Type B pancreatic cell (in vitro differentiated cells): ENCODE data around the gene MCTP1. TPM values are rescaled to one million over a fixed set of nuclear protein-coding genes. Genes with fewer than 3 reads are reported as not detected.
"Not testable (repeated sequence)": the region's sequence is repeated elsewhere in the genome, so short reads cannot be mapped to it uniquely, and the experiment has no call there.

Experiments used
- DNase-seq: peaks from one replicate; pipeline ENCODE4 v3.0.0; 2021; ENCODE audit warnings: mixed read lengths; ENCODE audit not compliant: unreplicated experiment; ENCODE audit errors: extremely low spot score
- H3K27ac Mint-ChIP-seq: 2 replicates; pipeline ENCODE4 v1.8.0; 2021; ENCODE audit warnings: mild to moderate bottlenecking, mixed read lengths
- H3K27me3 Mint-ChIP-seq: 2 replicates; pipeline ENCODE4 v1.8.0; 2021; ENCODE audit warnings: mixed read lengths
- H3K36me3 Mint-ChIP-seq: 2 replicates; pipeline ENCODE4 v1.8.0; 2021; ENCODE audit warnings: mixed read lengths
- H3K4me1 Mint-ChIP-seq: one replicate; pipeline ENCODE4 v1.8.0; 2021; ENCODE audit warnings: mixed read lengths; ENCODE audit not compliant: unreplicated experiment
- H3K4me3 Mint-ChIP-seq: 2 replicates; pipeline ENCODE4 v1.8.0; 2021; ENCODE audit warnings: mild to moderate bottlenecking, mixed read lengths
- H3K9me3 Mint-ChIP-seq: 2 replicates; pipeline ENCODE4 v1.8.0; 2021; ENCODE audit warnings: mixed read lengths
- total RNA-seq: library from RNA; stranded (reverse); gene quantifications from 2 replicates; pipeline ENCODE4 v1.2.1, GENCODE V29; 2021; ENCODE audit warnings: low replicate concordance
- TF ChIP-seq, protein P1 (sequence below): fragments of 200-600 bp; sonication (generic); conservative IDR thresholded peaks from 2 replicates; pipeline ENCODE4 v1.5.0; 2021; ENCODE audit warnings: antibody characterized with exemption, mild to moderate bottlenecking

MCTP1 gene
- total RNA-seq, 1 donor from 2014 or later, result 4.6 TPM

DNA sequence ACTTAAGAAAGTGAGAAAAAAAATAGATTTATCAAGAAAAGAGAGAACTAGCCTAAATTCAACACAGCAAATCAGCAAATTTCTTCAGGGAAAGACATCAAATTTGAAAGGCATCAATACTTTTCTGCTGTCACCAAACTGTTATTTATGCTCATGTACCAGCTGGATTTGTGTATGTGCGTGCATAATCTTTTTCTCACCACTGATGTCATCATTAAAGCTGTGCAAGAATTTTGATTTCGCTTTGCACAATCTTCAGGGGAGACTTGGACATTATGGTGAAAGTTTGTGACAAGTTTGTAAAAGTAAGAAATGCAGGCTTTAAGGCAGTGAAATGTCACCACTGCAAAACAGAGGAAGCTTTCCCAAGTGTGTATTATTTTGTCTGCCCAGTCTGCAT, 451.0 kb downstream of the MCTP1 start:
- H3K27ac Mint-ChIP-seq, result no peak overlapping the region
- H3K4me1 Mint-ChIP-seq, result peaks cover 6% of the 10 kb centered on the region
- no peak for DNase-seq
- peaks cover 3% of the 10 kb centered on the region for H3K36me3 Mint-ChIP-seq
- H3K9me3 Mint-ChIP-seq, result no peaks in the 10 kb centered on the region
- H3K4me3 Mint-ChIP-seq, result no peak overlapping the region
- H3K27me3 Mint-ChIP-seq, result no peaks in the 10 kb centered on the region
- TF ChIP-seq, protein P1, sequence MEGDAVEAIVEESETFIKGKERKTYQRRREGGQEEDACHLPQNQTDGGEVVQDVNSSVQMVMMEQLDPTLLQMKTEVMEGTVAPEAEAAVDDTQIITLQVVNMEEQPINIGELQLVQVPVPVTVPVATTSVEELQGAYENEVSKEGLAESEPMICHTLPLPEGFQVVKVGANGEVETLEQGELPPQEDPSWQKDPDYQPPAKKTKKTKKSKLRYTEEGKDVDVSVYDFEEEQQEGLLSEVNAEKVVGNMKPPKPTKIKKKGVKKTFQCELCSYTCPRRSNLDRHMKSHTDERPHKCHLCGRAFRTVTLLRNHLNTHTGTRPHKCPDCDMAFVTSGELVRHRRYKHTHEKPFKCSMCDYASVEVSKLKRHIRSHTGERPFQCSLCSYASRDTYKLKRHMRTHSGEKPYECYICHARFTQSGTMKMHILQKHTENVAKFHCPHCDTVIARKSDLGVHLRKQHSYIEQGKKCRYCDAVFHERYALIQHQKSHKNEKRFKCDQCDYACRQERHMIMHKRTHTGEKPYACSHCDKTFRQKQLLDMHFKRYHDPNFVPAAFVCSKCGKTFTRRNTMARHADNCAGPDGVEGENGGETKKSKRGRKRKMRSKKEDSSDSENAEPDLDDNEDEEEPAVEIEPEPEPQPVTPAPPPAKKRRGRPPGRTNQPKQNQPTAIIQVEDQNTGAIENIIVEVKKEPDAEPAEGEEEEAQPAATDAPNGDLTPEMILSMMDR, result no peak

DNA sequence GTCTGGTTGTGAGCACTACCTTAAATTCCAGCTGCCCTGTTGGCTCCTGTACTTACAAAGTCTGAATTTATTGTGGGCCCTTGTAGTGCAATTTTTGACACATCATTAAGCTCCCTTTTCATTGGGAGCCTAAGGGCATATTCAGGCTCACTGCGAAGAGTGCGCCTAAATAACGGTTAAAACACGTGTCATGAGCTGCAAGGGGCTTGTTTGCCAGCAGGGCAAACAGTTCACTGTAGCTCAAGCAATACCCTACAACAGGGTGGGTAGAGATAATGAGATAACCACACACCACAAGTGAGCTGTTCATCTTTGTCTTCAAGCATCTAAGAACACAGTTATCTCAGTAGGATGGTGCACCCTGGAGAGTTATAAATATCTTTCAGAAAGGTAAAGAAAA, 452.2 kb downstream of the MCTP1 start:
- H3K9me3 Mint-ChIP-seq, result peaks cover 1% of the 10 kb centered on the region
- H3K27ac Mint-ChIP-seq, result no peak overlapping the region
- no peak overlapping the region for H3K4me3 Mint-ChIP-seq
- TF ChIP-seq, protein P1, result no peak
- H3K27me3 Mint-ChIP-seq, result no peaks in the 10 kb centered on the region
- H3K36me3 Mint-ChIP-seq, result peaks cover 3% of the 10 kb centered on the region
- peaks cover 6% of the 10 kb centered on the region for H3K4me1 Mint-ChIP-seq
- no peak for DNase-seq

DNA sequence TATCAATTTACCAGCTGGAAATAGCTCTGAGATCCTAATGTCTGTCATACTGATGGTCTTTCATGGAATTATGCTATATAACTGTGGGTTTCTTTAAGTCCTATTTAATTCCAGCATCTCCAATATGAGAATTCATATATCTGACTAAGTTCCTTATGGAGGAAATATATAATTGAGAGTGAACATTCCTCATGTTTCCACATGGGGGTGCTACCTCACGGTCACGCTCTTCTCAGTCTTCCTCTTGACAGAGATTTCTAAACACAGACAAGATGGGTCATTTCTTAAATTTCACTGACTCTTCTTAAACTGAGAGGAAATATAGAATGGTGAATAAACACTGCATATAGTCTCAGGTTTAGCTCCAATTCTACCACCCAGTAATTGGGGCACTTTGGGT, 454.4 kb downstream of the MCTP1 start:
- Mint-ChIP-seq H3K4me1 (peaks cover 13% of the 10 kb centered on the region), H3K36me3 (no peaks in the 10 kb centered on the region), H3K9me3 (peaks cover 5% of the 10 kb centered on the region), H3K27ac (no peak overlapping the region), H3K4me3 (no peak overlapping the region), H3K27me3 (no peaks in the 10 kb centered on the region)
- TF ChIP-seq, protein P1, result peak; percentile 60
- no peak for DNase-seq

DNA sequence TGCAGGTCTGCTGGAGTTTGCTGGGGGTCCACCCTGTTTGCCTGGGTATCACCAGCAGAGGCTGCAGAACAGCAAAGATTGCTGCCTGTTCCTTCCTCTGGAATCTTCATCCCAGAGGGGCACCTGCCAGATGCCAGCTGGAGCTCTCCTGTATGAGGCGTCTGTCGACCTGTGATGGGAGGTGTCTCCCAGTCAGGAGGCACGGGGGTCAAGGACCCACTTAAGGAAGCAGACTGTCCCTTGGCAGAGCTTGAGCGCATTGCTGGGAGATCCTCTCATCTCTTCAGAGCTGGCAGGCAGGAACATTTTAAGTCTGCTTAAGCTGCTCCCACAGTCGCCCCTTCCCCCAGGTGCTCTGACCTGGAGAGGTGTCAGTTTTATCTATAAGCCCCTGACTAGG, 456.7 kb downstream of the MCTP1 start:
- not testable (repeated sequence) for H3K4me3 Mint-ChIP-seq, H3K27me3 Mint-ChIP-seq, DNase-seq, H3K36me3 Mint-ChIP-seq, H3K27ac Mint-ChIP-seq, H3K9me3 Mint-ChIP-seq
- peaks cover 13% of the 10 kb centered on the region for H3K4me1 Mint-ChIP-seq

DNA sequence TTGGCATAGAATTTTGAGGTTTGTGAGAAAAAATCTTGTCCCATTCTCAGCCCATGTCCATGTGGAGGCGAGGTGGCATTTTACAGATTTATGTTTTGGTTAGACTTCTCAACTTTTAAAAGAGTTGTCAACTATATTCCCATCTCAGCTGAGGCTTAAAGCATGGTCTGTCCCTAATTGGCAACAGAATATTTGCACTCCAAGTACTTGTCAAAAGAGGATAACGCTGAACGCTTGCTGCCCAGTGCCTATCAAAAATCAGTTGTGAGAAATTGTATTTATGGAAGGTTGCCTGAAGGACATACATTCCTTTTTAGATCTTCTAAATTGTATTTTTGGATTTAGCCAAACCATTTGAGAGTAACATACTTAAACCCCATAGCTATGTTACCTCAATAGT, 464.4 kb downstream of the MCTP1 start:
- no peaks in the 10 kb centered on the region for H3K4me1 Mint-ChIP-seq
- H3K27me3 Mint-ChIP-seq, result no peaks in the 10 kb centered on the region
- H3K36me3 Mint-ChIP-seq, result no peaks in the 10 kb centered on the region
- TF ChIP-seq, protein P1, result no peak
- no peak overlapping the region for H3K4me3 Mint-ChIP-seq
- no peak overlapping the region for H3K27ac Mint-ChIP-seq
- DNase-seq, result no peak
- H3K9me3 Mint-ChIP-seq, result peaks cover 9% of the 10 kb centered on the region

DNA sequence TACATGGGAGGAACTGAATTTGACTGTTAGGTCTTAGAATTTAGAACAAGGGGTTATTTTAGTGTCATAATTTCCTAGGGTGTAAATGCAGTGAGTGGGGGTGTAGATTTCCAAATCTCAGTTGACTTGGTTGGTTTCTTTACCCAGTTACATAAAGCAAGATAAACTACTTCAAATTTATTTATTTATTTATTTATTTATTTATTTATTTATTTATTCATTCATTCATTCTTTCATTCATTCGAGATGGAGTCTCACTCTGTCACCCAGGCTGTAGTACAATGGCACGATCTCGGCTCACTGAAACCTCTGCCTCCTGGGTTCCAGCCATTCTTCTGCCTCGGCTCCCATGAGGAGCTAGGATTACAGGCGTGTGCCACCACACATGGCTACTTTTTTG, 466.0 kb downstream of the MCTP1 start:
- no peak overlapping the region for H3K27ac Mint-ChIP-seq
- TF ChIP-seq, protein P1, result no peak
- H3K4me3 Mint-ChIP-seq, result no peak overlapping the region
- H3K9me3 Mint-ChIP-seq, result peaks cover 9% of the 10 kb centered on the region
- H3K4me1 Mint-ChIP-seq, result no peaks in the 10 kb centered on the region
- H3K27me3 Mint-ChIP-seq, result no peaks in the 10 kb centered on the region
- H3K36me3 Mint-ChIP-seq, result no peaks in the 10 kb centered on the region
- DNase-seq, result no peak
